Keratinocyte (primary cell): Measurements from ENCODE around the gene GPR153. TPM values are rescaled to one million over a fixed set of nuclear protein-coding genes. Genes with fewer than 3 reads are reported as not detected.

Source experiments
- DNase-seq: peaks from one replicate; pipeline ENCODE4 v3.0.0-alpha.2; 2011; ENCODE audit warnings: low read depth, missing footprints, low spot score
- FAIRE-seq: peaks from 2 replicates; lab custom pipeline; 2011; peaks lifted over from hg19 to GRCh38; lab: Jason Lieb, UNC
- H2AFZ ChIP-seq: 2 replicates; pipeline ENCODE4 v1.6.0; 2012; ENCODE audit warnings: low read length, control low read depth, inconsistent platforms; ENCODE audit not compliant: control insufficient read depth
- H3K27ac ChIP-seq: 2 replicates; pipeline ENCODE4 v1.5.1; 2011; ENCODE audit warnings: low read length; ENCODE audit not compliant: control insufficient read depth, insufficient read depth
- H3K27me3 ChIP-seq: 3 replicates; pipeline ENCODE4 v1.6.0; 2011; ENCODE audit warnings: low read length; ENCODE audit not compliant: control insufficient read depth, insufficient read depth; ENCODE audit errors: extremely low read depth
- H3K36me3 ChIP-seq, 2 experiments: 2 replicates in 1 of 2; 3 replicates in 1 of 2; pipeline ENCODE4 v1.5.1; 2011; ENCODE audit warnings: low read length in 2 of 2, mild to moderate bottlenecking in 1 of 2; ENCODE audit not compliant: control insufficient read depth in 2 of 2, insufficient read depth in 2 of 2; ENCODE audit errors: extremely low read depth in 1 of 2
- H3K4me1 ChIP-seq: 3 replicates; pipeline ENCODE4 v1.5.1; 2011; ENCODE audit warnings: low read length; ENCODE audit not compliant: control insufficient read depth, insufficient read depth; ENCODE audit errors: extremely low read depth
- H3K4me2 ChIP-seq: 3 replicates; pipeline ENCODE4 v1.6.0; 2011; ENCODE audit warnings: low read depth, low read length; ENCODE audit not compliant: control insufficient read depth, insufficient read depth; ENCODE audit errors: extremely low read depth
- H3K4me3 ChIP-seq, 3 experiments: fragments of 200-600 bp in 1 of 3; sonication (generic) in 1 of 3; 2 replicates in 2 of 3; 3 replicates in 1 of 3; pipeline ENCODE4 v1.5.1; 2011 to 2016; ENCODE audit warnings: low read length in 3 of 3, mild to moderate bottlenecking in 3 of 3, control low read depth in 2 of 3, inconsistent platforms in 1 of 3, low read depth in 1 of 3, mixed read lengths in 1 of 3, mixed run types in 1 of 3, moderate library complexity in 1 of 3; ENCODE audit not compliant: control insufficient read depth in 2 of 3, insufficient read depth in 2 of 3; ENCODE audit errors: extremely low read depth in 1 of 3
- H3K79me2 ChIP-seq: 2 replicates; pipeline ENCODE4 v1.6.0; 2012; ENCODE audit warnings: low read length; ENCODE audit not compliant: control insufficient read depth, insufficient read depth
- H3K9ac ChIP-seq: 3 replicates; pipeline ENCODE4 v1.6.0; 2011; ENCODE audit warnings: low read length; ENCODE audit not compliant: control insufficient read depth, insufficient read depth; ENCODE audit errors: extremely low read depth
- H3K9me1 ChIP-seq: 3 replicates; pipeline ENCODE4 v1.6.0; 2011; ENCODE audit warnings: low read length; ENCODE audit not compliant: control insufficient read depth, insufficient read depth; ENCODE audit errors: extremely low read depth
- H3K9me3 ChIP-seq: 2 replicates; pipeline ENCODE4 v1.5.1; 2012; ENCODE audit warnings: low read depth, low read length; ENCODE audit not compliant: control insufficient read depth
- H4K20me1 ChIP-seq: 3 replicates; pipeline ENCODE4 v1.6.0; 2011; ENCODE audit warnings: low read length; ENCODE audit not compliant: control insufficient read depth, insufficient read depth; ENCODE audit errors: extremely low read depth
- CTCF ChIP-seq, 3 experiments: IDR thresholded peaks in 1 of 3; conservative IDR thresholded peaks in 1 of 3; optimal IDR thresholded peaks in 1 of 3; 2 replicates in 2 of 3; 3 replicates in 1 of 3; pipeline versions ENCODE3 to v1.5.1; 2011; ENCODE audit warnings: low read length in 3 of 3, mild to moderate bottlenecking in 3 of 3, moderate library complexity in 2 of 3, control low read depth in 1 of 3, inconsistent platforms in 1 of 3; ENCODE audit not compliant: insufficient read depth in 2 of 3; ENCODE audit errors: extremely low read depth in 1 of 3
- EZH2 ChIP-seq: IDR thresholded peaks from one replicate; pipeline ENCODE4 v1.6.1; 2012; ENCODE audit warnings: inconsistent platforms, mild to moderate bottlenecking, low read length, moderate library complexity
- dilution Hi-C: fragments of 300-500 bp; cut with MboI; formaldehyde crosslinking; loops from one replicate; pipeline ENCODE4 v1.7.0; 2020; ENCODE audit warnings: low sequenced_read_pairs; ENCODE audit not compliant: extremely low pct_ligation_motif_present
- polyA plus RNA-seq, 5 experiments: library from polyadenylated mRNA; depleted of rRNA in 3 of 5; stranded (reverse) in 3 of 5; stranded (forward) in 1 of 5; unstranded in 1 of 5; fragments of >200 nt; gene quantifications; 1 replicate in 1 of 5; 2 replicates in 3 of 5; 3 replicates in 1 of 5; pipeline versions ENCODE4 v1.2.1 to v1.2.3, GENCODE V29; 2011 to 2012; ENCODE audit warnings: missing spikeins in 2 of 5, low read depth in 1 of 5, low replicate concordance in 1 of 5

GPR153 gene
- polyA plus RNA-seq, 1 donor (not counting 4 experiments of a cell fraction or from before 2014, with no cell fraction given): 7.2 TPM

DNA sequence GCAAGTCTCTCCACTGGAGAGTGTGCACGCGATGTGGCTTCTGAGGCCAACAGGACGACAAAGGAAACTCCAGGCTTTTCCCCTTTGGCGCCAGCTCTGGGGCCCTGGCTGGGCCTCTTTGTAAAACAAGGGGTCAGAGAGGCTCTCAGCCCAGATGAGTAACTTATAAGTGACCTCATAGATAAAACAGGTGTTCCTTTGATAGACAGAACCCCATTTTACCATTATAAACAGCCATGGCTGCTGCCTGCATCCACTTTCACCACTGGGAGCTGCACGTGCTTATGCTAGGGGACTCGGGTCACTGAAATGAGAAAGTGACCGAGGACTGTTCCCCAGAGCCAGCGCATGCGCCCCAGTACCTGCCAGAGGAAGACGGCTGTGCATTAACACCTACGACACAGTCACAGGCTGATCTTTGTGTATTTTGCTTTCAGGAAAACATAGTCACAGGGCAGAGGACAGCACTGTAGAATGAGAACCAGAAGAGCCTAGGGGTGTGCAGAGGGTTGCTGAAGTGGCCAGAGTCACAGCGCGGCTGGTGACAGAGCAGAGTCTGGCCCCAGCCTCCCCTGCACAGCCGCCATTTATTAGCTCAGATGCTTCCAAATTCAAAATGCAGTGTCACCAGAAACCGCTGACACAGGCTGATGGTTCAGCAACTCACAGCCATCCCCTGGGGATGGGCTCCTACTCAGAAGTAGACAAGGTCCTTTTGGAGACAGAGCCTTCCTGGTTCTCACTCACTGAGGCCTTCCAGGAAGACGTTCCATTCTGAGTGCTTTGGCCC is 42.3 kb downstream of the GPR153 start:
- no peaks in the 10 kb centered on the region for H3K27me3 ChIP-seq
- DNase-seq: no peak
- H3K4me3 ChIP-seq: no peak overlapping the region
- no peak overlapping the region for H3K27ac ChIP-seq
- dilution Hi-C loops: no loop called here
- H3K4me2 ChIP-seq: no peak overlapping the region
- peaks cover 4 to 14% of the 10 kb centered on the region in 2 experiments for H3K36me3 ChIP-seq
- no peak for FAIRE-seq
- no peak overlapping the region for H3K9ac ChIP-seq
- TF ChIP-seq CTCF (optimal IDR thresholded peaks at IDR 0.05 in 1 of 3, IDR thresholded peaks at IDR 0.05 in 1 of 3, conservative IDR thresholded peaks at IDR 0.05 in 1 of 3; ENCODE audit: extremely low read depth in 1 of 3, insufficient read depth in 2 of 3, low read length in 3 of 3): no peak
- no peak for TF ChIP-seq EZH2
- no peaks in the 10 kb centered on the region for H3K9me3 ChIP-seq
- H3K9me1 ChIP-seq: no peaks in the 10 kb centered on the region
- H2AFZ ChIP-seq: no peak overlapping the region
- no peaks in the 10 kb centered on the region for H4K20me1 ChIP-seq
- H3K4me1 ChIP-seq: peaks cover 14% of the 10 kb centered on the region
- no peaks in the 10 kb centered on the region for H3K79me2 ChIP-seq

DNA sequence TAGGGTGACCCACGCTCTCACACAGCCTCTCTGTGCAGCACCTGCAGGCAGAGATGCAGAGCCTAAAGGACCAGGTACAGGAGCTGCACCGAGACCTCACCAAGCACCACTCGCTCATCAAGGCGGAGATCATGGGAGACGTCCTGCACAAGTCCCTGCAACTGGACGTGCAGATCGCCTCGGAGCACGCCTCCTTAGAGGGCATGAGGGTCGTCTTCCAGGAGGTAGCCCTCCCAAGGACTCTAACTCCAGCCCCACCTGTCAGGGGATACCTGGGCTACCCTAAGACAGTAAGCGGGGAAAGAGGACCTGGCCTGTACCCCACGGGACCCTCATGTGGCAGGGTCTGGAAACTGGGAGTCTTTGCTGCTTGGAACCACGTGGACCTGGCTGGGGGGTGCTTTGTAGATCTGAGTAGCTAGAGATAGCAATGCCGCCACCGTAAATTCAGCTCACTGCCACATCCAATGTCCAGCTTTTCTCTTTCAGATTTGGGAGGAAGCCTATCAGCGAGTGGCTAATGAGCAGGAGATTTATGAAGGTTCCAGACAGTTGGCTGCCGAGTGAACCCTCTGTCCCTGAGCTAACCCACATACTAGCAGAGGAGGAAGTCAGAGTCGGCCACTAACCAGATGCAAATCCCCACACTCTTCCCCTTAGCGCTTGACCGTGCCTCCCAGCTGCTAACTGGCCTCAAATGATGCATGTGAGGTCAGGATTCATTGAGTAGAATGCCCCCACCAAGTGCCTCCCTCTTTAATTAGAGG is 48.5 kb downstream of the GPR153 start:
- Histone ChIP-seq H3K9me1 (no peaks in the 10 kb centered on the region), H3K4me3 (no peak overlapping the region), H2AFZ (no peak overlapping the region), H4K20me1 (no peaks in the 10 kb centered on the region), H3K4me1 (peaks cover 2% of the 10 kb centered on the region), H3K36me3 (peaks cover 0 to 2% of the 10 kb centered on the region in 2 experiments), H3K9me3 (no peaks in the 10 kb centered on the region), H3K27ac (no peak overlapping the region), H3K79me2 (no peaks in the 10 kb centered on the region), H3K9ac (no peak overlapping the region), H3K27me3 (no peaks in the 10 kb centered on the region), H3K4me2 (no peak overlapping the region)
- no peak for TF ChIP-seq EZH2
- no peak for TF ChIP-seq CTCF (optimal IDR thresholded peaks at IDR 0.05 in 1 of 3, IDR thresholded peaks at IDR 0.05 in 1 of 3, conservative IDR thresholded peaks at IDR 0.05 in 1 of 3; ENCODE audit: extremely low read depth in 1 of 3, insufficient read depth in 2 of 3, low read length in 3 of 3)
- FAIRE-seq (no peak), DNase-seq (no peak)
- dilution Hi-C loops: no loop called here
